Endothelial cell of umbilical vein (primary cell): ENCODE data around the gene CAND1. TPM values are rescaled to one million over a fixed set of nuclear protein-coding genes. Genes with fewer than 3 reads are reported as not detected.

ENCODE experiments used
- BruUV-seq: library from RNA; stranded (reverse); fragments of 400-500 nt; replicated peaks from 2 replicates; lab custom pipeline; 2021; lab: Mats Ljungman, UMichigan
- CTCF ChIA-PET: fragments of 300-600, 350-600 bp; sonication (Branson Sonifier 250); formaldehyde crosslinking; loops from one replicate; lab custom pipeline; 2021; ENCODE audit warnings: antibody characterized with exemption, inconsistent platforms; lab: Charles Lee
- POLR2A ChIA-PET: fragments of 300-600, 350-600 bp; sonication (Branson Sonifier 250); formaldehyde crosslinking; loops from one replicate; lab custom pipeline; 2021; ENCODE audit warnings: antibody characterized with exemption, inconsistent platforms; lab: Charles Lee
- DNase-seq: peaks from one replicate; pipeline ENCODE4 v3.0.0-alpha.2; 2011; ENCODE audit warnings: low read depth, low spot score
- FAIRE-seq: peaks from 2 replicates; lab custom pipeline; 2011; peaks lifted over from hg19 to GRCh38; lab: Jason Lieb, UNC
- H2AFZ ChIP-seq: 2 replicates; pipeline ENCODE4 v1.6.0; 2012; ENCODE audit warnings: low read depth, low read length, control low read depth, inconsistent platforms
- H3K27ac ChIP-seq: 2 replicates; pipeline ENCODE4 v1.5.1; 2011; ENCODE audit warnings: low read depth, mild to moderate bottlenecking, control low read depth, low read length, moderate library complexity; ENCODE audit not compliant: insufficient read depth
- H3K27me3 ChIP-seq, 2 experiments: 2 replicates each; pipeline versions ENCODE4 v1.6.0 to v1.6.1; 2011; ENCODE audit warnings: low read length in 2 of 2, mixed read lengths in 1 of 2; ENCODE audit not compliant: control insufficient read depth in 2 of 2, insufficient read depth in 2 of 2
- H3K36me3 ChIP-seq, 2 experiments: 2 replicates in 1 of 2; 3 replicates in 1 of 2; pipeline ENCODE4 v1.5.1; 2011; ENCODE audit warnings: low read length in 2 of 2, mild to moderate bottlenecking in 1 of 2, moderate library complexity in 1 of 2; ENCODE audit not compliant: control insufficient read depth in 2 of 2, insufficient read depth in 2 of 2; ENCODE audit errors: extremely low read depth in 1 of 2
- H3K4me1 ChIP-seq: 3 replicates; pipeline ENCODE4 v1.5.1; 2011; ENCODE audit warnings: mild to moderate bottlenecking, low read length; ENCODE audit not compliant: control insufficient read depth, insufficient read depth; ENCODE audit errors: extremely low read depth
- H3K4me2 ChIP-seq: 2 replicates; pipeline ENCODE4 v1.6.1; 2011; ENCODE audit warnings: low read length, control low read depth, mixed read lengths; ENCODE audit not compliant: insufficient read depth
- H3K4me3 ChIP-seq, 3 experiments: fragments of 200-600 bp in 1 of 3; sonication (generic), shearing (Covaris generic) in 1 of 3; replicated peaks in 1 of 3; 2 replicates each; pipeline ENCODE4 v1.5.1; 2011 to 2016; ENCODE audit warnings: control low read depth in 3 of 3, low read length in 3 of 3, mild to moderate bottlenecking in 2 of 3, inconsistent platforms in 1 of 3, low read depth in 1 of 3, moderate library complexity in 1 of 3; ENCODE audit not compliant: insufficient read depth in 1 of 3
- H3K79me2 ChIP-seq: 2 replicates; pipeline ENCODE4 v1.6.0; 2012; ENCODE audit warnings: low read length, inconsistent platforms; ENCODE audit not compliant: control insufficient read depth, insufficient read depth
- H3K9ac ChIP-seq: replicated peaks from 2 replicates; pipeline ENCODE3; 2011; ENCODE audit warnings: low read length, control low read depth; ENCODE audit not compliant: insufficient read depth; ENCODE audit errors: extremely low read depth
- H3K9me1 ChIP-seq: replicated peaks from 3 replicates; pipeline ENCODE4 v1.6.0; 2011; ENCODE audit warnings: mild to moderate bottlenecking, low read length; ENCODE audit not compliant: control insufficient read depth, insufficient read depth; ENCODE audit errors: extremely low read depth
- H3K9me3 ChIP-seq: replicated peaks from 2 replicates; pipeline ENCODE4 v1.5.1; 2012; ENCODE audit warnings: low read length, inconsistent platforms; ENCODE audit not compliant: control insufficient read depth, insufficient read depth
- H4K20me1 ChIP-seq: replicated peaks from 2 replicates; pipeline ENCODE3; 2011; ENCODE audit warnings: mild to moderate bottlenecking, low read length; ENCODE audit not compliant: control insufficient read depth, insufficient read depth; ENCODE audit errors: extremely low read depth
- EZH2 ChIP-seq: IDR thresholded peaks from 2 replicates; pipeline ENCODE4 v1.6.1; 2012; ENCODE audit warnings: borderline replicate concordance, low read depth, mild to moderate bottlenecking, moderate library complexity, low read length, inconsistent platforms; ENCODE audit not compliant: severe bottlenecking
- FOS ChIP-seq: IDR thresholded peaks from 2 replicates; pipeline ENCODE4 v1.6.1; 2011; ENCODE audit warnings: mild to moderate bottlenecking, low read length, moderate library complexity, borderline replicate concordance; ENCODE audit not compliant: insufficient read depth
- GATA2 ChIP-seq: IDR thresholded peaks from 2 replicates; pipeline ENCODE4 v1.7.0; 2011; ENCODE audit warnings: low read depth, mild to moderate bottlenecking, moderate library complexity, mixed read lengths, low read length; ENCODE audit not compliant: insufficient read length, insufficient read depth
- JUN ChIP-seq: IDR thresholded peaks from 2 replicates; pipeline ENCODE4 v1.6.1; 2011; ENCODE audit warnings: borderline replicate concordance, low read depth; ENCODE audit not compliant: insufficient read length, insufficient read depth
- MYC ChIP-seq: IDR thresholded peaks from one replicate; pipeline ENCODE4 v1.6.1; 2011; ENCODE audit warnings: mild to moderate bottlenecking, low read depth, low read length
- POLR2A ChIP-seq: IDR thresholded peaks from 2 replicates; pipeline ENCODE4 v1.6.1; 2012; ENCODE audit warnings: low read depth, mild to moderate bottlenecking, control low read depth, low read length
- POLR2AphosphoS5 ChIP-seq: IDR thresholded peaks from 2 replicates; pipeline ENCODE4 v1.6.1; 2012; ENCODE audit warnings: low read depth, mild to moderate bottlenecking, control low read depth, low read length, moderate library complexity; ENCODE audit not compliant: insufficient read depth
- dilution Hi-C: fragments of 300-500 bp; cut with MboI; formaldehyde crosslinking; loops from one replicate; pipeline ENCODE4 v1.15.0; 2019; ENCODE audit warnings: low sequenced_read_pairs; ENCODE audit not compliant: extremely low pct_ligation_motif_present
- intact Hi-C: fragments of 100-400 bp; cut with micrococcal nuclease; formaldehyde crosslinking; loops from one replicate; pipeline ENCODE4 v1.10.0; 2022
- polyA plus RNA-seq, 4 experiments: library from polyadenylated mRNA; depleted of rRNA in 3 of 4; stranded (reverse) in 3 of 4; unstranded in 1 of 4; fragments of >200 nt; gene quantifications; 2 replicates each; pipeline versions ENCODE4 v1.2.1 to v1.2.3, GENCODE V29; 2011 to 2012; ENCODE audit warnings: missing spikeins in 1 of 4
- total RNA-seq: library from RNA; stranded (reverse); gene quantifications from 2 replicates; pipeline ENCODE4 v1.2.3, GENCODE V29; 2021
- TF ChIP-seq, protein P1 (sequence below), 2 donors: IDR thresholded peaks; 1 replicate in 1 of 2; 2 replicates in 1 of 2; pipeline ENCODE4 v1.5.1; 2011; ENCODE audit warnings: low read length in 2 of 2, mild to moderate bottlenecking in 2 of 2, moderate library complexity in 2 of 2, control low read depth in 1 of 2, inconsistent platforms in 1 of 2, low read depth in 1 of 2; ENCODE audit not compliant: insufficient read depth in 1 of 2; ENCODE audit errors: extremely low read depth in 1 of 2
- TF ChIP-seq, protein P2 (sequence below): IDR thresholded peaks from 2 replicates; pipeline ENCODE4 v1.6.1; 2011; ENCODE audit not compliant: insufficient read depth, insufficient read length

CAND1 gene
- total and polyA plus RNA-seq, 2 donors (not counting 3 experiments of a cell fraction or from before 2014, with no cell fraction given) = 28.3 to 128 TPM

DNA sequence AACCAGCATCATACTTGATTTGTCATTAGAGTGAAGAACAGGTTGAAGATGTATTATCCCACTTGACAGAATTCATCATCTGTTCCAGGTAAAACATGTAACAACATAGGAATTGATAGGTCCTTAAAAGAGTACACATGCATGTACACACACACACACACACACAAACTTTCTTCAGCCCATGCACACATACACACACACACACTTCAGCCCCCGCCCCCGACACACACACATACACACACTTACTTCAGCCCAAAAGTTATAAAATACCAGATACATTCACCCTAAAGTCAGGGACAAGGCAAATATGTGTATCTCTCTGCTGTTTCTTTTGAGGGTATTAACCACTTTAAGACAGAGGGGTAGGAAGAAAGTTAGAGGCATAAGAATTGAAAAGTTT, 15.4 kb downstream of the CAND1 start:
- Histone ChIP-seq H3K27me3 (no peaks in the 10 kb centered on the region), H4K20me1 (peaks cover 3% of the 10 kb centered on the region), H3K9ac (no peak overlapping the region), H3K9me3 (no peaks in the 10 kb centered on the region), H3K4me3 (no peak overlapping the region), H3K36me3 (peaks cover 3% of the 10 kb centered on the region in 2 experiments), H2AFZ (no peak overlapping the region), H3K27ac (no peak overlapping the region), H3K4me1 (no peaks in the 10 kb centered on the region), H3K4me2 (no peak overlapping the region), H3K9me1 (no peaks in the 10 kb centered on the region), H3K79me2 (peaks cover 75% of the 10 kb centered on the region)
- TF ChIP-seq, protein P1, sequence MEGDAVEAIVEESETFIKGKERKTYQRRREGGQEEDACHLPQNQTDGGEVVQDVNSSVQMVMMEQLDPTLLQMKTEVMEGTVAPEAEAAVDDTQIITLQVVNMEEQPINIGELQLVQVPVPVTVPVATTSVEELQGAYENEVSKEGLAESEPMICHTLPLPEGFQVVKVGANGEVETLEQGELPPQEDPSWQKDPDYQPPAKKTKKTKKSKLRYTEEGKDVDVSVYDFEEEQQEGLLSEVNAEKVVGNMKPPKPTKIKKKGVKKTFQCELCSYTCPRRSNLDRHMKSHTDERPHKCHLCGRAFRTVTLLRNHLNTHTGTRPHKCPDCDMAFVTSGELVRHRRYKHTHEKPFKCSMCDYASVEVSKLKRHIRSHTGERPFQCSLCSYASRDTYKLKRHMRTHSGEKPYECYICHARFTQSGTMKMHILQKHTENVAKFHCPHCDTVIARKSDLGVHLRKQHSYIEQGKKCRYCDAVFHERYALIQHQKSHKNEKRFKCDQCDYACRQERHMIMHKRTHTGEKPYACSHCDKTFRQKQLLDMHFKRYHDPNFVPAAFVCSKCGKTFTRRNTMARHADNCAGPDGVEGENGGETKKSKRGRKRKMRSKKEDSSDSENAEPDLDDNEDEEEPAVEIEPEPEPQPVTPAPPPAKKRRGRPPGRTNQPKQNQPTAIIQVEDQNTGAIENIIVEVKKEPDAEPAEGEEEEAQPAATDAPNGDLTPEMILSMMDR (IDR thresholded peaks at IDR 0.05; ENCODE audit: extremely low read depth in 1 of 2, insufficient read depth in 1 of 2, low read depth in 1 of 2, low read length in 2 of 2) = no peak
- dilution Hi-C loops (no loop called here), intact Hi-C loops (no loop called here)
- no peak for FAIRE-seq
- no TSS peak for BruUV-seq
- ChIA-PET POLR2A (no interaction called here), CTCF (no interaction called here)
- DNase-seq = no peak

DNA sequence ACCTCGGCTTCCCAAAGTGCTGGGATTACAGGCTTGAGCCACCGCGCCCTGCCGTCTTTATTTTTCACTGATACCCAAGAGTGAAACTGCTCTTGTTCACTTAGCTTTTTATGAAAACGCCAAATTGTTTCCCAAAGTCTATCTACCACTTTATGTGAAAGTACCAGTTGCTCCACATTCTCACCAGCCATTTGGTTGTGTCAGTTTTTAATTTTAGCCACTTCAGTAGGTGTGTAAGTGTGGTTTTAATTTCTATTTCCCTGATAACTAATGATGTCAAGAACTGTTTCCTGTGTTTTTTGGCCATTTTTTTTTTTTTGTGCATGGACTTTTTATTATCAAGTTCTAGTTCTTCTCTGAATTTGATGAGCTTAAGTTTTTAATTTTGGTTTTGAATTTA, 17.1 kb downstream of the CAND1 start:
- Histone ChIP-seq H2AFZ (no peak overlapping the region), H3K9me1 (no peaks in the 10 kb centered on the region), H3K27ac (no peak overlapping the region), H3K4me2 (no peak overlapping the region), H3K36me3 (peaks cover 3 to 6% of the 10 kb centered on the region in 2 experiments), H3K4me1 (no peaks in the 10 kb centered on the region), H4K20me1 (peaks cover 3% of the 10 kb centered on the region), H3K27me3 (no peaks in the 10 kb centered on the region), H3K79me2 (peaks cover 76% of the 10 kb centered on the region), H3K4me3 (no peak overlapping the region), H3K9ac (no peak overlapping the region), H3K9me3 (no peaks in the 10 kb centered on the region)
- TF ChIP-seq POLR2AphosphoS5 (no peak), EZH2 (no peak), GATA2 (no peak), FOS (no peak), JUN (no peak), MYC (no peak), POLR2A (no peak)
- TF ChIP-seq, protein P1 (IDR thresholded peaks at IDR 0.05; ENCODE audit: extremely low read depth in 1 of 2, insufficient read depth in 1 of 2, low read depth in 1 of 2, low read length in 2 of 2) = no peak
- TF ChIP-seq, protein P2, sequence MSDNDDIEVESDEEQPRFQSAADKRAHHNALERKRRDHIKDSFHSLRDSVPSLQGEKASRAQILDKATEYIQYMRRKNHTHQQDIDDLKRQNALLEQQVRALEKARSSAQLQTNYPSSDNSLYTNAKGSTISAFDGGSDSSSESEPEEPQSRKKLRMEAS = no peak
- no TSS peak for BruUV-seq
- CTCF ChIA-PET = interaction anchor here (0.8 to 1.3 kb wide), 2 partner anchors 15 to 17 kb away, joined by 3 read pairs; no protein-coding TSS in a partner anchor
- POLR2A ChIA-PET = no interaction called here
- FAIRE-seq (no peak), DNase-seq (no peak)
- dilution Hi-C loops (no loop called here), intact Hi-C loops (no loop called here)
